NB4 (cell line): Measurements from ENCODE around the gene MYL1.

ENCODE experiments used
- CTCF ChIP-seq: IDR thresholded peaks from one replicate; pipeline ENCODE4 v1.5.1; 2012; ENCODE audit warnings: low read depth, low read length
- MAX ChIP-seq: IDR thresholded peaks from 2 replicates; pipeline ENCODE4 v1.6.1; 2011; ENCODE audit warnings: low read depth, low read length
- MYC ChIP-seq: IDR thresholded peaks from 2 replicates; pipeline ENCODE4 v1.6.1; 2011; ENCODE audit warnings: low read depth, low read length
- POLR2A ChIP-seq: IDR thresholded peaks from 2 replicates; pipeline ENCODE4 v1.6.1; 2011; ENCODE audit warnings: mild to moderate bottlenecking; ENCODE audit not compliant: insufficient read length; ENCODE audit errors: extremely low read depth

GRCh38 chr2:210299866-210300373 lies 15.1 kb downstream of the MYL1 start:
- TF ChIP-seq CTCF: no peak
- TF ChIP-seq POLR2A: no peak
- no peak for TF ChIP-seq MYC
- TF ChIP-seq MAX: no peak
